ENCODE data around the gene CCNL1.

DNA sequence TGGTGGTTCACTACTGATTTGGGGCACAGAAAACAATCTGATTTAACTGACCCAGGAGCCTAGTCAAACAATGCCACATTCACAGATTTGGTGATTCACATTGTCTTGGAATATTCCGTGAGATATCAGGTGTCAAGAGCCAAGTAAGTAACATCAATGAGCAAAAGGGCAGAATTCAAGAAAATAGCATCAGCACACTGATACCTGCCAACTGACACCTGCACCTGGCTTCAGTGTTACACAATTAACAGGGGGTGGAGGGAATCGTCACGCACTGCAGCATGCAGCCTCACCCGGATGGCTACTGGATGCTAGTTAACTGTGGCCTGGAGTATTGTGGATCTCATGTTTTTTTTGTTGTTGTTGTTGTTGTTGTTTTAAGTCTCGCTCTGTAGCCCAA is 17.6 kb downstream of the CCNL1 start:
- TF ChIP-seq, protein P1, sequence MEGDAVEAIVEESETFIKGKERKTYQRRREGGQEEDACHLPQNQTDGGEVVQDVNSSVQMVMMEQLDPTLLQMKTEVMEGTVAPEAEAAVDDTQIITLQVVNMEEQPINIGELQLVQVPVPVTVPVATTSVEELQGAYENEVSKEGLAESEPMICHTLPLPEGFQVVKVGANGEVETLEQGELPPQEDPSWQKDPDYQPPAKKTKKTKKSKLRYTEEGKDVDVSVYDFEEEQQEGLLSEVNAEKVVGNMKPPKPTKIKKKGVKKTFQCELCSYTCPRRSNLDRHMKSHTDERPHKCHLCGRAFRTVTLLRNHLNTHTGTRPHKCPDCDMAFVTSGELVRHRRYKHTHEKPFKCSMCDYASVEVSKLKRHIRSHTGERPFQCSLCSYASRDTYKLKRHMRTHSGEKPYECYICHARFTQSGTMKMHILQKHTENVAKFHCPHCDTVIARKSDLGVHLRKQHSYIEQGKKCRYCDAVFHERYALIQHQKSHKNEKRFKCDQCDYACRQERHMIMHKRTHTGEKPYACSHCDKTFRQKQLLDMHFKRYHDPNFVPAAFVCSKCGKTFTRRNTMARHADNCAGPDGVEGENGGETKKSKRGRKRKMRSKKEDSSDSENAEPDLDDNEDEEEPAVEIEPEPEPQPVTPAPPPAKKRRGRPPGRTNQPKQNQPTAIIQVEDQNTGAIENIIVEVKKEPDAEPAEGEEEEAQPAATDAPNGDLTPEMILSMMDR (IDR thresholded peaks at IDR 0.05): no peak
- no peak for TF ChIP-seq EP300 (IDR thresholded peaks at IDR 0.05)

Measured in upper lobe of left lung (tissue), 4 donors.